Posterior cingulate gyrus (tissue), 11 donors: Measurements from ENCODE around the gene TMEFF2.

ENCODE experiments used
- DNase-seq, 10 donors: peaks; one replicate each; pipeline versions ENCODE4 v3.0.0 to v3.0.0-alpha.2; 2020 to 2021; ENCODE audit warnings: mixed read lengths in 3 of 10
- intact Hi-C: fragments of 100-400 bp; cut with DNase I; formaldehyde crosslinking; loops from one replicate; pipeline ENCODE4 v1.15.1; 2023

TMEFF2 gene

DNA sequence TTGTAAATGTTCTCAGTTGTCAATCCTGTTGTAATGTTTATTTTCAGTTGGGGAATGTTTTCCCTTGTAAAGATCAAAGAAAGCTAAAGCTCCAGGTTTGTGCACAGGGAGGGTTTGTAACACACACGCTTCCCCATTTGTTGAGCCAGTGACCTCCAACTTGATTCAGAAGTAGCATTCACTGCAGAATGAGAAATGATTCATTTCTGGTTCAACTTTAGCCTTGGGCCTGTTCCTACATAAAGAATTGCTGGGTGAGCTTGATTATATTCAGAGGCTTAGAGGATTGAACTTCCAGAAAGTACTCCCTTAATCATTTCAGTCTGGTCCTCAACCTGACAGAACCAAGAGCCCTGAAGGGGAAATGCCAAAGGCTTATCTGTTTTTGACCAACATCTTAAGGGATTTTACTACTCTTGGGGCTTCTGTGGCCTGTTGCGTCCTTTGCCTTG, 277.3 kb downstream of the TMEFF2 start:
- intact Hi-C loops = no loop called here
- DNase-seq = no peak

DNA sequence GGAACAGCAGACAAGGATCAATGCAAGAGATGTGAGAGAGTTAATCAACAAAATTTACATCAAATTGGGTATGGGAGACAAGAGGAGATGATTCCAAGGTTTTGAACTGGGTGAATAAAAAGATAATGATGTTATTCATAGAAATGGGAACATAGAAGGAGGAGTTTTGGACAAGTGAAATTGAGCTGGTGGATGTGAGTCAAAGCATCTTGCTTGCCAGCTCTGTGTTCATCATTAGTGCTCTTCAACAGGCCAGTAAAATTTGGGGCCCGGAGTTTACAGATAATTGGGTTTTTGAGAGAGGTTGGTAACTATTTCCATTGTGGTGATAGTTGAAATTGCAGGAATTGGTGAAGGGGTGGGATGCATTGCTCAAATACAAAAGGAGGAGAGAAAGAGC, 277.9 kb downstream of the TMEFF2 start:
- no peak for DNase-seq
- intact Hi-C loops = no loop called here

DNA sequence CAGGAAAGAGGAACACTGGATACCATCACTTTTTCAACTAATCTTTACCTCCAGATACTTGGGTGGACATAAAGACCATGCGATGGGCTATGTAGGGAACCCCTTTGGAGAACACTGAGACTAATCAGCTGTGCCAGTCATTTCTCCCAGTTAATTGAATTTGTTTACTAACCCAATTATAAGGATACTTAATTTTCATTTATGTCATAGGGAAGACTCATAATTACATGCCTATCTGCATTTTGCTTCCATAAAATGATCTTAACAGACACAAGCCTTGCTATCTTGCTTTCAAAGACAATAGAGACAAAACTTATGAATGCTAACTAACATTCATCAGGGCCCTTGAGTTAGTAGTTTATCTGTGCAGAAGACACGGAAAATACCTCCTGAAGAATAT, 279.0 kb downstream of the TMEFF2 start:
- intact Hi-C loops = no loop called here
- DNase-seq = no peak

DNA sequence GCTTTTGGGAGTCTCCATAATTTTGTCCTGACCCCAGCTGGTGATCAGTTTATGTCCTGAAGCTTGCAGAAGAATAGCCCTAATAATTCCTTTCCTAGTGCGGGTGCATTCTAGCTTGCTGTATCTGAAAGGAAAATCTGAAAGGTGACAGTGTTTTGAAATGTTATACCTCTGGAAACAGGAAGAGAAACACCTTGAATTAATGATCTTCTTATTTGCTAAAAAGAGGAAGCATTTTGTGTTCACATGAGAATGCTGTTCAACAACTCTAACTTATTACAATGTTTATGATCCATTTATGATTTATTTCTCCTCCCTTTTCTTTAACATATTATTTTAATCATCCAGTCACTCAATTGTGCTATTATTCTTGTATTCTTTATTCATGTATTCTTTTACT, 280.9 kb downstream of the TMEFF2 start:
- no peak for DNase-seq
- intact Hi-C loops = no loop called here

DNA sequence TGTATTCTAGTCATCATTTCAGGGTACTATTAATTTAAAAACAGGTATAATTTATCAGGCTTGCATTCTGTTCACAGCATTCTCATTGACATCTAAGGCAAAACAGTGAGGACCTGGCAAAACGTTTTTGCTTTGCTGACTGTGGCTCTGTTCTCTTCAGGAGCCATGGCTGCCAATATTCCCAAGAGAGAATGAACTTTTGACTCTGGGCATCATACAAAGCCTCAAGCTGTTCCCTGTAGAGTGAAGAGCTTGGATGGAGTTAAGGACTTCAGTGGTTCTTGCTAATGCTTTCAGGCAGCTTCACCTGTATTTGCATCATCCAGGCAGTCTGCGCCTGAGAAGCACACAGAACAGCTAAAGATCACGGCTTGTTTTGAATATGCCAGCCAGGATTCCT, 282.0 kb downstream of the TMEFF2 start:
- no peak for DNase-seq
- intact Hi-C loops = no loop called here

DNA sequence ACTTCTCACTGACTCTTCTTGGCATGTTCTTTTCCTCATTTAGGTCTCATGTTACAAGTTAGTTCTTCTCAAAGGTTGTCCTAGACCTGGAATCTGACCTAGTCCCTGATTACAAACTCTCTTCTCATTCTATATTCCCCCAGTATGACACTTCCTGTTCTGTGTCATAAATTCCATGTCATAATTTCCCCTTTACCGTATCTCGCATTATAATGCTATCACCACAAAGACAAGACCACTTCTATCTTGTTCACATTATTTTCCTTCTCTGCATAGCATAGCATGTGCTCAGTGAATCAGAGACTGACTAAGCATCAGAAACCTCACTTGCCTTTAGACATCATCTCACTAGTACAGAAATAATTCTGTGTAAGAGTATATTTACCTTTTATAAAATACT, 284.2 kb downstream of the TMEFF2 start:
- DNase-seq = no peak
- intact Hi-C loops = no loop called here

DNA sequence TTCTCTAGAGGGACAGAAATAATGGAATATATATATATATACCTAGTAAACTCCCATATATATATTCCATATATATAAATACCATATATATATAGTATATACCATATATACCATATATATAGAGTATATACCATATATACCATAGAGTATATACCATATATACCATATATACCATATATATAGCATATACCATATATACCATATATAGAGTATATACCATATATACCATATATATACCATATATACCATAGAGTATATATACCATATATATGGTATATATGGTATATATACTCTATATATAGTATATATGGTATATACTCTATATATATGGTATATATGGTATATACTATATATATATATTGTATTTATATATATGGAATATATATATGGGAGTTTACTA, 285.9 kb downstream of the TMEFF2 start:
- intact Hi-C loops = no loop called here
- DNase-seq = no peak

DNA sequence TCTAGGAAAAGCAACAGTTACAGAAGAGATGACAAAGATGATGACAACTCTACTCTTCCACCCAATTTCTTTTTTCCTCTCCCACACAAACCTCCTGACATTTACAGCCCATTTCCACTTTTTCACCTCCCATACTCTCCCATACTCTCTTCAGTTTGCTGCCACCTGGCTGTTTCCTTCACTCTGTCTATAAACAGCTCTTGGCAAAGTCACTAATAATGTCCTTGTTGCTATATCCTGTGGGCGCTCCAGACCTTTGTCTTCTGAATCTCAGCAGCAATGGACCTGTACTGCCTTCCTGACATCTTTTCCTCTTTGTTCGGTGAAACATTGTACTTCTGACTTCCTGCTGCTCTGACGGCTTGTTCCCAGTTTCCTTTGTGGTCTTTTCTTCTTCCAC, 287.2 kb downstream of the TMEFF2 start:
- no peak for DNase-seq
- intact Hi-C loops = no loop called here

DNA sequence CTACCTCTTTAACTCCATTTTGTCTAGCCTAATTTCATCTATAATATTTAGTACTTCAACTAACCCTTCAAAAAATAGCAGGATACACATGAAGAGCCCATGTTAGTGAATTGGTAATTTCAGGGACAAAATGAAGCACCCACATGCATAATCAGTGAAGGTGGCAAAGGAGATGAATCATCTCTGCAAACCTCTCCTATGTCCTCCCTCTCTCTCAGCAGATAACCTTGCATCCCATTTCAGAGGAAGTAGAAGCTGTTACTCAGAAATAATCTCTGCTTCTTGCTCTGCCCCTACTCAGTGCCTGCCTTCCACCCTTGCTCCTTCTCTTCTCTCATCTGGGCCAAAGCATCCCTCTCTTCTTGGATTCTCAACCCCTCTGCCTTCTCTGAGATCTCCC, 287.6 kb downstream of the TMEFF2 start:
- no peak for DNase-seq
- intact Hi-C loops = no loop called here

DNA sequence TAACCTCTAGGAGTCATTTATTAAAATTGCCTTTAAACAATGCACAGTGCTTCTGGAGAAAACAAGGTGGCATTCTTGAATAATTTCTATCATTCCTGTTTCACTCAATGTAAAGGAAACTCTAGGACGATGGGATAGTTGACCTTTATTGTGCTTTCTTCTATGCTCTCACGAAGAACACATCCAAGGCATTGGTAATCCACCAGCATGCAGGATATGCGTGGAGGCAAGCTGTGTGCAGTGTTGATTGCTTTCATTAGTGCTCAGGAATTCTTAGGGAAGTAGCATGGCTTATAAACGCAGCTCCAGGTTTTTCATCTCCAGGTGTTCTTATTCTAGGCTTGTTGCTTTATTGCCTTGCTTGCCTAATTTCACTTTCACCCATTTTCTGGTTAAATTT, 289.4 kb downstream of the TMEFF2 start:
- DNase-seq = no peak
- intact Hi-C loops = no loop called here

DNA sequence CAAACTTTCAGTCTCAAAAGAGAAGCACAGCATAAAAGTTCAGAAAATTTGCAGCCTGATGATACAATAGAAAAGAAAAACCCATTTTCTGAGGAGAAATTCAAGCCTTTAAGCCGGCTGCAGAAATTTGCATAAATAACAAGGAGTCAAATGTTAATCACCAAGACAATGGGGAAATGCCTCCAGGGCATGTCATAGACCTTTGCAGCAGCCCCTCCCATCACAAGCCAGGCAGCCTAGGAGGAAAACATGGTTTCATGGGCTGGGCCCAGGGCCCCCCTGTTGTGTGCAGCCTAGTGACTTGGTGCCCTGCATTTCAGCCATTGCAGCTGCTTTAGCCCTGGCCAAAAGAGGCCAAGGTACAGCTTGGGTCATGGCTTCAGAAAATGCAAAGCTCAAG, 293.7 kb downstream of the TMEFF2 start:
- intact Hi-C loops = no loop called here
- DNase-seq = no peak

DNA sequence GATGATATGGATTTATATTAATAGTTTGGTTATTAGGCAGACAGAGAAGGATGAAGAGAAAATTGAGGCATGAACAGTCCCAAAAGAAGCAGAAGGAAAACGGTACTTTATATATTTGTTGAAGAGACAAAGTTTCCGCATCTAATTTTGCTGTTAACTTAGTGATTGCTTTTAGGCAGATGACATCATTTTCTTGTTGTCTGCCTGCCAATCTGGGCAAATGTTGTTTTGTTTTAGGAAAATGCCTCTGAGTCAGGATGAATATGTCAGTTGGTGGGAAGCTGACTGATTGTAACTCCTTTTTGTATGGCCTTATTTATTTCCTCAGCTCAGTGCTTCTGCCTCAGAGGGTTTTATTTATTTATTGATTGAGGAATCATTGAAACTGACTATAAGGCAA, 295.3 kb downstream of the TMEFF2 start:
- no peak for DNase-seq
- intact Hi-C loops = no loop called here
